Right cardiac atrium (tissue), 5 donors: Measurements from ENCODE around the gene SSR4. TPM values are rescaled to one million over a fixed set of nuclear protein-coding genes. Genes with fewer than 3 reads are reported as not detected.

Source experiments
- ATAC-seq, 2 donors: fragments of 200-7000 bp; cut with Tn5 transposase; one replicate each; pipeline versions ENCODE4 v1.8.0 to v1.9.1; 2020; ENCODE audit warnings: moderate library complexity in 2 of 2, mild to moderate bottlenecking in 1 of 2
- DNase-seq, 3 donors: peaks; one replicate each; pipeline ENCODE4 v3.0.0-alpha.2; 2020
- H3K27ac ChIP-seq: one replicate; pipeline ENCODE4 v1.5.1; 2013; ENCODE audit warnings: mild to moderate bottlenecking, low read length, control low read depth, moderate library complexity
- H3K27me3 ChIP-seq: one replicate; pipeline ENCODE4 v1.6.1; 2013; ENCODE audit not compliant: control insufficient read depth, insufficient read depth
- H3K4me1 ChIP-seq: one replicate; pipeline ENCODE4 v1.6.1; 2013; ENCODE audit warnings: low read length; ENCODE audit not compliant: control insufficient read depth, insufficient read depth
- H3K4me3 ChIP-seq: one replicate; pipeline ENCODE4 v1.5.1; 2013; ENCODE audit warnings: low read length, control low read depth
- H3K9me3 ChIP-seq: one replicate; pipeline ENCODE4 v1.6.1; 2013; ENCODE audit warnings: low read length; ENCODE audit not compliant: control insufficient read depth
- WGBS: extraction: QIAGEN DNeasy Blood & Tissue Kit; methylation state at CpG from one replicate; pipeline ENCODE4 v1.1.7; 2013; 5-methylcytosine and 5-hydroxymethylcytosine counted together
- intact Hi-C, 4 donors: fragments of 100-400 bp; cut with DNase I; formaldehyde crosslinking; loops; one replicate each; pipeline versions ENCODE4 v1.11.0 to v1.14.0; 2022 to 2023
- polyA plus RNA-seq: library from polyadenylated mRNA; stranded (reverse); fragments of 200-250 nt; gene quantifications from one replicate; pipeline ENCODE4 v1.2.3, GENCODE V29; 2013
- total RNA-seq, 4 donors: library from RNA; stranded (reverse); fragmentation: NEBNext Ultra II Directional; extraction: Animal tissue kit (Norgen Biotek cat#: 25700); gene quantifications; one replicate each; pipeline ENCODE4 v1.2.1, GENCODE V29; 2021
- donor health status: healthy with polysubstance abuse.
- donor health status: DM: no; HTN: yes; CAD: no.
- donor health status: DM: no; HTN: no; CAD: no.
- donor health status: DM: no; HTN: yes; CAD: no; lungs with severe emphysema.
- donor health status: DM: yes; HTN: yes; CAD: no.

Gene SSR4
- total and polyA plus RNA-seq, 5 donors = 162 to 336 (median 196) TPM

DNA sequence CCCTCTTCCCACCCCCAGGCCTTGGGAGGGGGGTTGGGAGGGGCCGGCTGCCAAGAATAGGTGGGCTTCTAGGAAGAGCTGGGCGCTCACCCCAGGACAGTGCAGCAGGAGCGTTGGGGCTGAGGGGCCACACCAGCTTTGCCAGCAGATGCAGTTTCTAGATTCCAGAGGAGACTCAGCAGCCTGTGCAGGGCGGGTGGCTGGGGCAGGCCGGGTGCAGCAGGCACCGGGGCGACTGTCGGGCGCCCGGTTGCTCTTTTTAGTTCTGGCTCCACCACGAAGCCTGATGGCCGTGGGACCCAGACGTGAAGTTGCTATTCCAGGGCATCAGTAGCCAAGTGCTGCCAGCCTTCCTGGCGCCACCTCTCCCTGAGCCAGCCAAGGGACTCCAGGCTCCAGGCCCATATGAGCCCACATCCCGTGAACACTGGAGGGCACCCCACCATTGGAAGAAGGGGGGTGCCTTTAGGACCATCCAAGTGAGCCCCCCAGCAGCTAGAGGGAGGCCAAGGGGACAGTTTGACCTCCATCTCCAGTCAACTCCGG is 5.8 kb downstream of the SSR4 start:
- 67% methylated on average over 16 of the region's 16 CpGs for WGBS
- Histone ChIP-seq H3K9me3 (no peaks in the 10 kb centered on the region), H3K27me3 (no peaks in the 10 kb centered on the region), H3K4me1 (no peaks in the 10 kb centered on the region), H3K4me3 (no peak overlapping the region), H3K27ac (peak overlapping the region; percentile 22)
- ATAC-seq (peak; percentile 9 to 49), DNase-seq (no peak)
- intact Hi-C loops = loop anchor here in 1 of 4 donors (10.0 kb wide), 1 partner anchor 105 kb away; the partner anchor contains the start of gene AVPR2

DNA sequence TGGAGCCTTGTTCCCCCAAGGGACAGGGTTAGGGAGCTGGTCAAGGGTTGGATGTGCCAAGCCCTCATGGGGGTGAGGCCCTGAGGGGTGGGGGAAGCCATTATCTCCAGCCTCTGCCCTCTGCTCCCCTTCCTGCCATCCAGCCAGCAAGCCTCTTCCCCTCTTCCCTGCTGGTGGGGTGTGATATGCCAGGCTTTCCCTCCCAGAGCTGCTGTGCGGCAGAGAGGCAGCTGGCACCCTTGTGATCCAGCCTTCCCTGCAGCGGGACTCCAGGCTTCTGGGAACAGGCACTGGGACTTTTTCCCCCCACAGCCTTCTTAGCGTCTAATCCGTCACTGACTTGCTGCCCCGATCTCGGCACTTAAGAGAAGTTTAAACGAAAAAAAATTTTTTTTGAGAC is 6.3 kb downstream of the SSR4 start:
- Histone ChIP-seq H3K27me3 (no peaks in the 10 kb centered on the region), H3K27ac (peak overlapping the region; percentile 22), H3K9me3 (no peaks in the 10 kb centered on the region), H3K4me3 (no peak overlapping the region), H3K4me1 (no peaks in the 10 kb centered on the region)
- ATAC-seq (no peak), DNase-seq (no peak)
- 76% methylated on average over 7 of the region's 7 CpGs for WGBS
- intact Hi-C loops = loop anchor here in 1 of 4 donors (10.0 kb wide), 1 partner anchor 104 kb away; the partner anchor contains the start of gene AVPR2

DNA sequence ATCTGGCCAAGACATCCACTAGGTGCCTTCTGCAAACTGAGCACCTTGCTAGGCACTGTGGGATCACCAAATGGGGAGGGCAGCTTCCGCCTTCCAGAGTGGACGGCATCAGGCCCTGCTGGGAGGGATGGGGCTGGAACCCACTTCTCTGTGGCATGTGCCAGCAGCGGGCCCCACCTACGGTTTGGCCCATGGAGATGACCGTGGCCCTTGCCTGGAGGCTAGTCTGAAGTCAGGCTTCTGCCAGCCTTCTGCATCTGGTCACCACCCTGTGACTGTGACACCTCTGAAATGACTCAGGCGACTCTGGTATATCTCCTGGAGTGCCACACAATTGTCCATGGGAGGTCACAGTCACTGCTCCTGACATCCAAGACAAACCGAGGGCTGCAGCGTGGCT is 7.2 kb downstream of the SSR4 start:
- Histone ChIP-seq H3K27ac (no peak overlapping the region), H3K4me1 (no peaks in the 10 kb centered on the region), H3K27me3 (no peaks in the 10 kb centered on the region), H3K4me3 (no peak overlapping the region), H3K9me3 (no peaks in the 10 kb centered on the region)
- intact Hi-C loops = loop anchor here in 1 of 4 donors (10.0 kb wide), 1 partner anchor 103 kb away; the partner anchor contains the start of gene AVPR2
- DNase-seq (peak in 1 of 3 donors; percentile 49), ATAC-seq (no peak)
- WGBS = 90% methylated on average over 8 of the region's 8 CpGs

DNA sequence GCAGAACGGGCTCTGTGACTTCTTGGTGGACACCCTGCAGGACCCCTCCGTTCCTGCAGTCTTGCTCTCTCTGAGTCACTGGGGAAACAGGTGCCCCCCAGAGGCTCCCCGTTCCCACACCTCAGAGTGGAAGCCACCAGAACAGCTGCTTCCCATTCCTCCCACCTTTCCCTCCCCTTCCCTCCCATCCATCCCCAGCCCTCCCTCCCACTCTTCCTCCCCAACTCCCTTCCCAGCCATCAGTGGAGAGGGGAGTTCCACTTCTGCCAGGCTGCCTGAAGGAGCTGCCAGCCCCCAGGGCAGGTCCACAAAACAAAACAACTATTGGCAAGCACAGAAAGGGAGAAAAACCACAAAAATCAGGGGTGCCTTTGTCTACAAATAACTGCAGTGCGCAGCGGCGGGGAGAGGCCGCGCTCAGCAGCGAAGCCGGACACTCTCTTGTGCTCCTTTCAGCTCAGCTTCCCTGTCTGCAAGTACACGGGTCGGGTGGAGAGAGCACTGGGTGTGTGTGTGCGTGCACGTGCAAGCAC is 8.1 kb downstream of the SSR4 start:
- H3K9me3 ChIP-seq = no peaks in the 10 kb centered on the region
- no peak for ATAC-seq
- 61% methylated on average over 14 of the region's 14 CpGs for WGBS
- H3K27ac ChIP-seq = no peak overlapping the region
- peak in 1 of 3 donors; percentile 19 for DNase-seq
- no peaks in the 10 kb centered on the region for H3K4me1 ChIP-seq
- no peak overlapping the region for H3K4me3 ChIP-seq
- no peaks in the 10 kb centered on the region for H3K27me3 ChIP-seq
- intact Hi-C loops = loop anchor here in 1 of 4 donors (10.0 kb wide), 1 partner anchor 102 kb away; the partner anchor contains the start of gene AVPR2

DNA sequence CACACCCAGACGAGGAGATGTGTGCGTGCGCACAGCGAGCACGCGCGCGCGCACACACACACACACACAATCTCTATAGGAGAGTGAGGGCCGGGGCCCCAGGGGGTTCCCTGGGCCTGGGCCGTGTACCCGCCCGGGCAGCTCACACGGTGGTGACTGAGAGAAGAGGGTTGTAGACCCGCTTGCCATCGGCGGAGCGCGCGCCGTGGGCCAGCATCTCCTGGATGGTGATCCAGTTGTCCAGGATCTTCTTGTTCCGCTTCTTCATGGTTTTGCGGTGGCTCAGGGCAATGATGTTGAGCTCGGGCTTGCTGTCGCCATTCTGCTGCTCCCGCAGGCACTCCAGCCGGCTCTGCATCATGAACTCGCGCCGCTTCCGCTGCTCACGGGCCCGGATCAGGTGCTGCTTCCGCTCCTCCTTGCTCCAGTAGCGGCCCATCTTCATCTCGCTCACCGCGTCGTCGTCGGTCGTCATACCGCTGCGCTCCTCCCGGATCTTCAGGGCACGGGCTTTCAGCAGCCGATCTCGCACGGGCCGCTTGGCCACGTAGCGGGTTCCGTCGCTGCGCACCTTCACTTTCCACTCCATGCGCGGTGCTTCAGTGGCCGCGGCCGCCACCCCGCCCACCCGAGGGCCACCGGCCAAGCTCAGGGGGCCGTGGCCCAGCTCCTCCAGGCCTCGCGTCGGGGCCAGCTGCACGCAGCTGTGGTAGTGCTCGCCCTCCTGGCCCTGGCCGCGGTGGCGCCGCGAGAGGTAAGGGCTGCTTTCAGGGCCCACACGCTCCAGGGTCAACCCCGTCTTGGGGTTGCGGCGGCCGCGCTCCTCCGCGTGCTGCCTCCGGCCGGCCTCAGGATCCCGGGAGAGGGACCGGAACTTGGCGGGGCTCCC is 9.0 kb downstream of the SSR4 start:
- 97% methylated on average over 87 of the region's 87 CpGs for WGBS
- Histone ChIP-seq H3K27ac (no peak overlapping the region), H3K4me1 (no peaks in the 10 kb centered on the region), H3K27me3 (no peaks in the 10 kb centered on the region), H3K9me3 (no peaks in the 10 kb centered on the region), H3K4me3 (no peak overlapping the region)
- ATAC-seq (no peak), DNase-seq (peak in 1 of 3 donors; percentile 55)
- intact Hi-C loops = loop anchor here in 1 of 4 donors (10.0 kb wide), 1 partner anchor 101 kb away; the partner anchor contains the start of gene AVPR2

DNA sequence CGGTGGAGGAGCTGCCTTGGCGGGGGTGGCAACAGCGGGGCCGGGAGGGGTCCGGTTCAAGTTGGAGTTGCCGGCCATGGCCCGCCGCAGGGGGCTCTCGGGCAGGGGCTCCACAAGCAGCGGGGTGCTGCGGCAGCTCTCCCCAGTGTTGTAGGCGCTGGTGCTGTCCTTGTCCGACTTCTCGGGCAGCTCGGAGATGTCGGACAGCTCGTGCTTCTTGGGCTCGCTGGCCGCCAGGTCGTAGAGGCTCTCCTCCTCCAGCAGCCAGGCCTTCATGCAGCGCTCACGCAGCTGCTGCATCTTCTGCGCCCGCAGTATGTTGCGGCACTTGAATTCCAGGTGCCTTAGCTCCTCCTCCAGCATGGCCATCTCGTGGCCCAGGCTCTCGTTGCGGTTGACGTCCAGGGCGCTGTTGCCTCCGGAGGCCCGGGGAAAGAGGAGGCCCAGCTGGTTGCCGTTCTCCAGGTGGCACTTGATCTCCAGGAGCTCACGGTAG is 9.7 kb downstream of the SSR4 start:
- H3K27ac ChIP-seq = no peak overlapping the region
- 95% methylated on average over 29 of the region's 34 CpGs for WGBS
- intact Hi-C loops = loop anchor here in 1 of 4 donors (10.0 kb wide), 1 partner anchor 101 kb away; the partner anchor contains the start of gene AVPR2
- DNase-seq (no peak), ATAC-seq (no peak)
- no peaks in the 10 kb centered on the region for H3K9me3 ChIP-seq
- H3K27me3 ChIP-seq = no peaks in the 10 kb centered on the region
- H3K4me1 ChIP-seq = no peaks in the 10 kb centered on the region
- H3K4me3 ChIP-seq = no peak overlapping the region

DNA sequence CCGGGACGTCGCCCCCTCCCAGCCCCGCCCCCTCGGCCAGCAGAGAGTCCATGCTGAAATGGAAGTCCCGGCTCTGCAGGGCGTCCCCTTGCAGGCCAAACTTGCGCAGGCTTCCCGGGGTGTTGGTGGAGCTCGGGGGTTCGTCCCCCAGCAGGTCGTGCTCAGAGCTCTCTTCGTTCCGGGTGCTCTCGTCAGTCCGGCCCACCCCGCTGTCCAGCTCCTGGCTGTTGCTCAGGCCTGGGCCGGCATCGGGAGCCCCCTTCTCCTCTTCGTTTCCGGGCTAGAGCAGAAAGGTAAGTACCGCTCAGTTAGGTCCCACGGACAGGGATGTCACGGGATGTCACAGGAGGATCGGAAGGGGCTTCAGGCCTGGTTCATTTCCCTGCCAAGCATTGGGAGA is 10.2 kb downstream of the SSR4 start:
- ATAC-seq = no peak
- intact Hi-C loops = loop anchor here in 1 of 4 donors (10.0 kb wide), 1 partner anchor 100 kb away; the partner anchor contains the start of gene AVPR2
- Histone ChIP-seq H3K9me3 (no peaks in the 10 kb centered on the region), H3K27ac (no peak overlapping the region), H3K27me3 (no peaks in the 10 kb centered on the region), H3K4me3 (no peak overlapping the region), H3K4me1 (no peaks in the 10 kb centered on the region)
- peak in 1 of 3 donors; percentile 31 for DNase-seq
- 95% methylated on average over 25 of the region's 25 CpGs for WGBS

DNA sequence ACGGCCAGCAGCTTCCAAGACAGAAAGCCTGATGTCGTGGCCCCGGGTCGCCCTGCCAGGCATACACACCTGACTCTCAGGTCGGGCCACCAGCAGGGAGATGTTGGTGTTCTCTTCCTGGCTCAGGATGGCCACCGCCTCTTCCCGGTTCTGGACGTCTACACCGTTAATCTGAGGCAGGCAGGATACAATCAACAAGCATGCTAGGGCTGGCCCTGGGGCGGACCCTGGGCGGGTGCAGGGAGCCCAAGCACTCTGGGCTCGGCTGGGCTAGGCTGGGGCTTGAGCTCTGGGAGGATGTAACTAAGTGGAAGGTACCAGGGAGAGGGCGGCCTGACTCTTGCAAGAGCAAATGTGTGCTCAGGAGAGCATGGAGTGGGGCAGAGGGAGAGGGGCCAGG is 11.0 kb downstream of the SSR4 start:
- no peaks in the 10 kb centered on the region for H3K27me3 ChIP-seq
- ATAC-seq (no peak), DNase-seq (peak in 1 of 3 donors; percentile 31)
- no peaks in the 10 kb centered on the region for H3K4me1 ChIP-seq
- H3K4me3 ChIP-seq = no peak overlapping the region
- no peak overlapping the region for H3K27ac ChIP-seq
- intact Hi-C loops = loop anchor here in 1 of 4 donors (10.0 kb wide), 1 partner anchor 99 kb away; the partner anchor contains the start of gene AVPR2
- WGBS = 85% methylated on average over 13 of the region's 13 CpGs
- H3K9me3 ChIP-seq = no peaks in the 10 kb centered on the region

DNA sequence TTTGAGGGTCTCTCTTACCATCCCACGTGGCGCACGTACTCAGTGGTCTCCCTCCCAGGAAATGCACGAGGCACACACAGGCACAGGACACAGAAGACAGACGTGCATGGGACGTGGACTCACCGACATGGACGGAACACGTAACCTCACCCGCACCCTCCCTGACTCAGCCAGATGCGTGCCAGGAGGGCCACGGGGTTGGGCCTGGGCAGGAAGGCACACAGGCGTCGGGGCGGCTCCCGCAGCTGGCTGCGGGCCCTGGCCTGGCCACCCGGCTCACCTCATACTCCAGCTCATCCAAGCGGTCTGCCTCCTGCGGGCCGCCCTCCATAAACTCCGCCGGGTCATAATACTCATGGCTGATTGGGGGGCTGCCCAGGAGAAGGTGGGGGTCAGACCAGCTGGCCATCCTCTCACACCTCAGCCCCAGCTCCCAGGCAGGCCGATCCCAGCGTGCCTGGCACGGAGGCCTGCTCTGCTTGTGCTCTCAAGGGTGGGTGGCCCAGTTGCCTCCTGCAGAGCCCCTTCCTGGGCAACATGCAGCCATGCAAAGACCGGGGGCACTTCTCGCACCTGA is 12.6 kb downstream of the SSR4 start:
- no peak overlapping the region for H3K4me3 ChIP-seq
- peak in 1 of 3 donors; percentile 43 for DNase-seq
- no peaks in the 10 kb centered on the region for H3K9me3 ChIP-seq
- H3K4me1 ChIP-seq = no peaks in the 10 kb centered on the region
- intact Hi-C loops = loop anchor here in 1 of 4 donors (10.0 kb wide), 1 partner anchor 98 kb away; the partner anchor contains the start of gene AVPR2
- no peak overlapping the region for H3K27ac ChIP-seq
- ATAC-seq = no peak
- 90% methylated on average over 28 of the region's 28 CpGs for WGBS
- H3K27me3 ChIP-seq = no peaks in the 10 kb centered on the region

DNA sequence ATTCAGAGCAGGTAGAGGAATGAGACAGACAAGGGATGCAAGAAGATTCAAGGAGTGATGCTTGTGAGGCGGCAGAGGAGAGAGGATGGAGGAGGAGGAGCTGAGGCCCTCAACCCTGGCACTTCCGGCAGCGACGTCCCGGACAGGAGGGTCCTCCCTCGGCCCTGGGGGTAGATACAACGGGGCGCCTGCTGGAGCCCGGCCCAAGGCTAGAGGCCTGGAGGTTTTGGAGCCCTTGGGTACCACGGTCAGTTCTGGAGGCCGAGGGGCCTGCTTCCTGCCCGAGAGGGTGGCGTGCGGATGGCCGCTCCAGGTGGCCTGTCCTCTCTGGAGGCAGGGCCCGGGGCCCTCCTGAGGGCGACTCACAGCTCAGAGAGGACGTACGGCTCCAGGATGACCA is 13.5 kb downstream of the SSR4 start:
- intact Hi-C loops = loop anchor here in 1 of 4 donors (10.0 kb wide), 1 partner anchor 97 kb away; the partner anchor contains the start of gene AVPR2
- DNase-seq (peak in 1 of 3 donors; percentile 54), ATAC-seq (no peak)
- WGBS = 95% methylated on average over 19 of the region's 19 CpGs
- no peak overlapping the region for H3K27ac ChIP-seq
- no peaks in the 10 kb centered on the region for H3K4me1 ChIP-seq
- H3K27me3 ChIP-seq = no peaks in the 10 kb centered on the region
- no peak overlapping the region for H3K4me3 ChIP-seq
- H3K9me3 ChIP-seq = no peaks in the 10 kb centered on the region
